ENCODE results near the gene SPI1. TPM values are rescaled to one million over a fixed set of nuclear protein-coding genes. Genes with fewer than 3 reads are reported as not detected.

The SPI1 gene
- total and polyA plus RNA-seq, 2 donors, result 5.2 to 21.0 TPM

- Histone ChIP-seq H3K36me3 (ENCODE audit: insufficient read depth) (no peaks in the 10 kb centered on the region), H3K4me1 (ENCODE audit: insufficient read depth) (no peaks in the 10 kb centered on the region), H3K4me3 (ENCODE audit: low read depth, low read length) (no peak overlapping the region), H3K27ac (ENCODE audit: low read depth) (no peak overlapping the region)
- 78% methylated on average over 13 of the region's 13 CpGs for WGBS
- no peak for DNase-seq (ENCODE audit: extremely low spot score)
Measured at GRCh38 chr11:47387944-47388696, 9.8 kb upstream of the SPI1 start.

- WGBS, result 96% methylated on average over 4 of the region's 4 CpGs
- no peak overlapping the region for H3K27ac ChIP-seq (ENCODE audit: low read depth)
- no peaks in the 10 kb centered on the region for H3K36me3 ChIP-seq (ENCODE audit: insufficient read depth)
- no peak overlapping the region for H3K4me3 ChIP-seq (ENCODE audit: low read depth, low read length)
- no peaks in the 10 kb centered on the region for H3K4me1 ChIP-seq (ENCODE audit: insufficient read depth)
- no peak for DNase-seq (ENCODE audit: extremely low spot score)
Measured at GRCh38 chr11:47384498-47384897, 6.2 kb upstream of the SPI1 start.

GRCh38 chr11:47383071-47383470, 4.7 kb upstream of the SPI1 start:
- Histone ChIP-seq H3K4me3 (ENCODE audit: low read depth, low read length) (no peak overlapping the region), H3K36me3 (ENCODE audit: insufficient read depth) (no peaks in the 10 kb centered on the region), H3K4me1 (ENCODE audit: insufficient read depth) (no peaks in the 10 kb centered on the region), H3K27ac (ENCODE audit: low read depth) (no peak overlapping the region)
- DNase-seq (ENCODE audit: extremely low spot score), result no peak
- 63% methylated on average over 4 of the region's 4 CpGs for WGBS

- no peak for DNase-seq (ENCODE audit: extremely low spot score)
Measured at GRCh38 chr11:47380078-47380477, 1.7 kb upstream of the SPI1 start.

GRCh38 chr11:47379317-47379716, 970 bp upstream of the SPI1 start:
- Histone ChIP-seq H3K4me3 (ENCODE audit: low read depth, low read length) (no peak overlapping the region), H3K27ac (ENCODE audit: low read depth) (no peak overlapping the region), H3K4me1 (ENCODE audit: insufficient read depth) (no peaks in the 10 kb centered on the region), H3K36me3 (ENCODE audit: insufficient read depth) (no peaks in the 10 kb centered on the region)
- WGBS, result 91% methylated on average over 2 of the region's 2 CpGs
- no peak for DNase-seq (ENCODE audit: extremely low spot score)

More at GRCh38 chr11:47380078-47380477, 1.7 kb upstream of the SPI1 start:
- no peak overlapping the region for H3K4me3 ChIP-seq (ENCODE audit: low read depth, low read length)
- no peak overlapping the region for H3K27ac ChIP-seq (ENCODE audit: low read depth)
- no peaks in the 10 kb centered on the region for H3K4me1 ChIP-seq (ENCODE audit: insufficient read depth)
- WGBS, result 97% methylated on average over 2 of the region's 2 CpGs
- no peaks in the 10 kb centered on the region for H3K36me3 ChIP-seq (ENCODE audit: insufficient read depth)

GRCh38 chr11:47378836-47379170, 456 bp upstream of the SPI1 start:
- Histone ChIP-seq H3K36me3 (ENCODE audit: insufficient read depth) (no peaks in the 10 kb centered on the region), H3K27ac (ENCODE audit: low read depth) (no peak overlapping the region), H3K4me1 (ENCODE audit: insufficient read depth) (no peaks in the 10 kb centered on the region), H3K4me3 (ENCODE audit: low read depth, low read length) (no peak overlapping the region)
- DNase-seq (ENCODE audit: extremely low spot score), result no peak

- H3K36me3 ChIP-seq (ENCODE audit: insufficient read depth), result no peaks in the 10 kb centered on the region
- H3K27ac ChIP-seq (ENCODE audit: low read depth), result no peak overlapping the region
- no peak overlapping the region for H3K4me3 ChIP-seq (ENCODE audit: low read depth, low read length)
- 77% methylated on average over 5 of the region's 5 CpGs for WGBS
- DNase-seq (ENCODE audit: extremely low spot score), result no peak
- no peaks in the 10 kb centered on the region for H3K4me1 ChIP-seq (ENCODE audit: insufficient read depth)
Measured at GRCh38 chr11:47377571-47378009, 757 bp downstream of the SPI1 start.

GRCh38 chr11:47376525-47377371, 1.6 kb downstream of the SPI1 start:
- H3K36me3 ChIP-seq (ENCODE audit: insufficient read depth), result no peaks in the 10 kb centered on the region
- no peak overlapping the region for H3K4me3 ChIP-seq (ENCODE audit: low read depth, low read length)
- H3K4me1 ChIP-seq (ENCODE audit: insufficient read depth), result no peaks in the 10 kb centered on the region
- no peak for DNase-seq (ENCODE audit: extremely low spot score)
- 66% methylated on average over 14 of the region's 14 CpGs for WGBS
- H3K27ac ChIP-seq (ENCODE audit: low read depth), result no peak overlapping the region

- H3K36me3 ChIP-seq (ENCODE audit: insufficient read depth), result no peaks in the 10 kb centered on the region
- H3K4me3 ChIP-seq (ENCODE audit: low read depth, low read length), result no peak overlapping the region
- no peaks in the 10 kb centered on the region for H3K4me1 ChIP-seq (ENCODE audit: insufficient read depth)
- H3K27ac ChIP-seq (ENCODE audit: low read depth), result no peak overlapping the region
- 81% methylated on average over 8 of the region's 8 CpGs for WGBS
- no peak for DNase-seq (ENCODE audit: extremely low spot score)
Measured at GRCh38 chr11:47376107-47376524, 2.2 kb downstream of the SPI1 start.

- 94% methylated on average over 13 of the region's 13 CpGs for WGBS
- Histone ChIP-seq H3K36me3 (ENCODE audit: insufficient read depth) (no peaks in the 10 kb centered on the region), H3K4me1 (ENCODE audit: insufficient read depth) (no peaks in the 10 kb centered on the region), H3K27ac (ENCODE audit: low read depth) (no peak overlapping the region), H3K4me3 (ENCODE audit: low read depth, low read length) (no peak overlapping the region)
- no peak for DNase-seq (ENCODE audit: extremely low spot score)
Measured at GRCh38 chr11:47375546-47376085, 2.7 kb downstream of the SPI1 start.

GRCh38 chr11:47375020-47375419, 3.3 kb downstream of the SPI1 start:
- Histone ChIP-seq H3K27ac (ENCODE audit: low read depth) (no peak overlapping the region), H3K36me3 (ENCODE audit: insufficient read depth) (no peaks in the 10 kb centered on the region), H3K4me3 (ENCODE audit: low read depth, low read length) (no peak overlapping the region), H3K4me1 (ENCODE audit: insufficient read depth) (no peaks in the 10 kb centered on the region)
- 83% methylated on average over 8 of the region's 8 CpGs for WGBS
- no peak for DNase-seq (ENCODE audit: extremely low spot score)

- no peaks in the 10 kb centered on the region for H3K36me3 ChIP-seq (ENCODE audit: insufficient read depth)
- WGBS, result 86% methylated on average over 5 of the region's 5 CpGs
- DNase-seq (ENCODE audit: extremely low spot score), result no peak
- no peak overlapping the region for H3K4me3 ChIP-seq (ENCODE audit: low read depth, low read length)
- no peak overlapping the region for H3K27ac ChIP-seq (ENCODE audit: low read depth)
- H3K4me1 ChIP-seq (ENCODE audit: insufficient read depth), result no peaks in the 10 kb centered on the region
Measured at GRCh38 chr11:47374720-47375019, 3.7 kb downstream of the SPI1 start.

GRCh38 chr11:47373876-47374719, 4.2 kb downstream of the SPI1 start:
- DNase-seq (ENCODE audit: extremely low spot score), result no peak
- no peak overlapping the region for H3K27ac ChIP-seq (ENCODE audit: low read depth)
- no peaks in the 10 kb centered on the region for H3K36me3 ChIP-seq (ENCODE audit: insufficient read depth)
- no peak overlapping the region for H3K4me3 ChIP-seq (ENCODE audit: low read depth, low read length)
- WGBS, result 41% methylated on average over 19 of the region's 19 CpGs
- no peaks in the 10 kb centered on the region for H3K4me1 ChIP-seq (ENCODE audit: insufficient read depth)

Measured in urinary bladder (tissue), 4 donors.